ENCODE measurements around the gene XCR1. TPM values are rescaled to one million over a fixed set of nuclear protein-coding genes. Genes with fewer than 3 reads are reported as not detected.

XCR1 gene
- total RNA-seq, 1 donor from 2014 or later = not detected

Other genes with a start within 250 kb of the XCR1 start
- gene SLC6A20, start 230.9 kb downstream of the XCR1 start, total RNA-seq = not detected in 2 replicates
- gene LZTFL1, start 185.4 kb downstream of the XCR1 start, total RNA-seq = 6.5 and 7.0 TPM in 2 replicates
- gene CCR9, start 140.9 kb downstream of the XCR1 start, total RNA-seq = not detected in 2 replicates
- 9.3 and 10.3 TPM in 2 replicates for gene CXCR6, start 84.0 kb downstream of the XCR1 start, total RNA-seq
- 15.7 and 17.3 TPM in 2 replicates for gene FYCO1, start 31.7 kb downstream of the XCR1 start, total RNA-seq
- gene CCR1, start 180.8 kb upstream of the XCR1 start, total RNA-seq = 3.7 TPM in 2 replicates
- 0.16 and 0.27 TPM in 2 replicates for gene CCR3, start 215.0 kb upstream of the XCR1 start, total RNA-seq